NCI-H187 (cell line): ENCODE results near the gene NMUR2.
A peak's percentile ranks its signal among the peaks of the same experiment; 100 is the strongest.

Source experiments
- DNase-seq, 2 experiments: peaks; one replicate each; lab custom pipeline; 2025; lab: John Stamatoyannopoulos, UW

The NMUR2 gene

DNA sequence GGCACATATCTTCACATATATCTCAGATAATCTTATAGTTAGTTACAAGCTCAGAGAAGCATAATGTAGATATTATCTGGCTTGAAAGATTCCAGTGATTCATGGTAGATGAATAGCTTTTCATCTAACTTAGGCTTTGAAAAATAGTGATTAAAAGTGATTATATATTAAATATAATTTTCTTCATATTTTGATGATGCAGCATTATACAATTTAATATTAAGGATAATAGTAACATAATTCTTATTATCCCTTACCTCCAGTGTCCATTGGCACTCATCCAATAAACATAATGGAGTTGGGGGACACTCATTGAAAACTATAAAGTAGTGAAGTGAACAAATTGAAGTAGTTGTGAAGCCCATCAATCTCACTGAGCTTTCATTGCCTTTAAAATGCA lies 35.8 kb downstream of the NMUR2 start:
- no peak for DNase-seq

DNA sequence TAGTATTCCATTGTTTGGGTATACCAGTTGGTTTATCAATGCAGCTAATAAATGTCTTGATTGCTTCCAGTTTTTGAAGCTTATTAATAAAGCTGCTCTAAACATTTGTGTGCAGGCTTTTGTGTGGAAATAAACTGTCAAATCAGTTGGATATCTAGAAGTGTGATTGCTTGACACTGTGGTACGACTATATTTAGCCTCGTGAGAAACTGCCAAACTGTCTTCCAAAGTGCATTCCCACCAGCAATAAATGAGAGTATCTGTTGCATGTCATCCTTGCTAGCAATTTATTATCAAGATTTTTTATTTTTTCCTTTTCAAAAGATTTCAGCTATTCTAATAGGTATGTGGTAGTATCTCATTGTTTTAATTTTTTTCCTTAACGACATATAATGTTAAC lies 37.5 kb downstream of the NMUR2 start:
- DNase-seq, result no peak

DNA sequence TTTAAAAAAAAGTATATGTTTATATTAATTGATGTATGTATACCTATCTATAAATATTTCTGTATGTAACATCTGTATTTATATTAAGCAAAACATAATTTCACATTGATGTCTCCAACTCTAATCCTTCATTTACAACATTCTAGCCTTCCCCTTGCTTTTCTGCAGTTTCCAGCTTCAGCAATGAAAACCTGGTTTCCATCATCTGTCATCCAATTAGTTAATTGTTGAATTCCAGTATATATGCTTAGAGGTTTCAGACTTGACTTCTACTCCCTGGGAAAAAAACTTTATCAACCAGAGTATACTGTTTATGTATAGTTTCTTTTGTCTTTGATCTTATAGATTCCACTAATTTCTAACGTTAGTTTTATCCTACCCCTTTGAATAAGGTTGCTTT lies 38.4 kb downstream of the NMUR2 start:
- no peak for DNase-seq

DNA sequence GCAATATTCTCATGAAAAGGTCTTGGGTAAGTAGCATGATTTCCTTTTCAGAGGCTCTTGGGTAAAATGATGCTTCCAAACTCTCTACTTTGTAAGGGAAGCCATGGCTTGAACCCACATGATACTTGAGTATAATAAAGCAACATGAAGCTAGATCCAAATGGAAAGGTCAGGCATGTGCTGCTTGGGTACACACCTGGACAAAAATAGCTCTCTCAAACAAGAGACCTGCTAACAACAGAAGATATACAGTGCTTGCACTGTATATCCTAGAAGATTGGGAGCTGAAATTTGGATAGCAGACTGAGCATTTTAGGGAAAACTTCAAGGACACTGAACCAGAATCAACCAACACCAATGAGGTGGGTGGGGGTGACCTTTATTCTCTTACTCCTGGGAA lies 40.2 kb downstream of the NMUR2 start:
- DNase-seq, result no peak

DNA sequence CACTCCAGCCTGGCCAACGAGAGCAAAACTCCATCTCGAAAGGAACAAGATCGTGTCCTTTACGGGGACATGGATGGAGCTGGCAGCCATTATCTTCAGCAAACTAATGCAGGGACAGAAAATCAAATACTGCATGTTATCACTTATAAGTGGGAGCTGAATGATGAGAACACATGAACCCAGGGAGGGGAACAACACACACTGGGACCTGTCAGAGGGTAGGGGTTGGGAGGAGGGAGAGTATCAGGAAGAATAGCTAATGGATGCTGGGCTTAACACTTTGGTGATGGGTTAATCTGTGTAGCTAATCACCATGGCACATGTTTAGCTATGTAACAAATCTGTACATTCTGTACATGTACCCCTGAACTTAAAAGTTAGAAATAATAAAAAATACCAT lies 40.9 kb downstream of the NMUR2 start:
- no peak for DNase-seq

DNA sequence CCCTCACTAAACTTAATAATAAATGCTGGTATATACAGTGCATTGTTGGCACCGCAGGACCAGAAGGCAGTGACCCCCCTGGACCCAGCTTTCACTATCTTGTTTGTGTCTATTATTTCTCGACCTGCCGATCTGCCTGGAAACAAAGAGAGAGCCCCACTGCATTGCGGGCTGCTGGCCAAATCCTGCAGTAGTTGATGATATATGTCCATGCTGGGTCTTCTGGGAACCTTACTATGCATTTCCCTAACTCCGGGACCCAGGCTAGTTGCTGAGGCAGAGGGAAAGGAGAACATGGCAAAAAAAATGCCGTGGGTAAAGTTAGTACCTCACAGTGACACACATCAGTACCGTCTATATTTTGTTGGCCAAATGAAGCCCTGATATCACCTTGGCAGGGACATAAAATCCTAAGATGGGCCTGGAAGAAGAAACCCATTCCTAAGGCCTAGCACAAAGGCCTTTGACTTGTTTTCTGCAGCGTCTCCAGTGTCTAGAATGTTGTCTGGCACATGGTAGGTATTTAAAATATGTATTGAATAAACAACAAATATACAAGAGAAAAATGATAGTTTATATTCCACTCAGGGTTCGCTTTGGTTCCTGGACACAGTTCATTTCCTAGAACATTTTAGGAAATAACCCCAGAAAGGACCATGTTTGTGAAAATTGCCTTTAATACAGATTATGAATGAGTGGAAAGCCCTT lies 46.1 kb downstream of the NMUR2 start:
- DNase-seq, result no peak

DNA sequence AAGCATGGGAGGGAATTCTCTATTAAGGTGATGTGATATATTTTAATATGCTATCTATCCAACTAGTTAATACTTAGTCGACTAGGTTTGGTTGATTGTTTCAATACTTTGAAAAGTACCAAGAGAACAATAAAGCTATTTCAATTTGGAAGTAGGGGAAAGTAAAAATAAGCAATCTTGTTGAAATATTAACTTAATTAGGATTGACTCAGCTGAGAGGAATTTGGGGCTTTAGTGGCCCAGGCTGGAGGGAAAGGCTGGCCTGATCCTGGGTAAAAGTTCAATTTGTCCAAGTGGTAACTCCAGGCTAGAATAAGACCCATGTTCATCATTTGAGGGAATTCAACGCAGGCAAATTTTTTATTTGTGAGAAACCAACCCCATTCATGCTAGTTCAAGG lies 48.6 kb downstream of the NMUR2 start:
- no peak for DNase-seq

DNA sequence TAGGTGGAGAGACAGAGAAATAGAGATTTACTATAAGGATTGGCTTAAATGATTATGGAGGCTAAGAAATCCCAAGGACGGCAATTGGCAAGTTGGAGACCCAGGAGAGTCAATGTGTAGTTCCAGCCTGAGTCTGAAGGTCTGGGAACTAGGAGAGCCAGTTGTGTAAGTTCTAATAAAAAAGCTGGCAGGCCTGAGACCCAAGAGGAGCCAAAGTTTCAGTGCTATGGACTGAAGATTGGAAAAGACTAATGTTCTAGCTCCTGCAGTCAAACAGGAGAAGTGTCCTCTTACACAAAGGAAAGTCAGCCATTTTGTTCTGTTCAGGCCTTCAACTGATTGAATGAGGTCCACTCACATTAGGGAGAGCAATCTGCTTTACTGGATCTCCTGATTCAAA lies 50.0 kb downstream of the NMUR2 start:
- DNase-seq, result no peak

DNA sequence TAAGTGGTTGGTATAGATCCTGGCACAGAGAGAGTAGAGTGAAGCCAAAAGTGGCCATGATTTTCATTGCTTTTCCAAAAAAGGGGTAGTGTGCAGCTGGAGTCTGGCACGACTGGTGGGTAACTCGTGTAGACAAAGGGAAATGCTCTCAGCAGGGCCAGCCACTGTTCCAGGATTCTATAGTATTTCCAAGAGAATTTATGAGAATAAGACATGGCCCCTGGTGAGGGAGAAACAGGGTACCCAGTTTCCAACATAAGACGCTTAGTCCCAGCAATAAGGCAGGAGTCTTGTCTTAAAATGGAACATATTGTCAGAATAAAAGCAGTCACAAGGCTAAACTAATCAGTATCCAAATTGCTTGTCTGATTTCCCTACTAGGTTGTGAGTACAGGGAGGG lies 52.1 kb downstream of the NMUR2 start:
- DNase-seq, result no peak

DNA sequence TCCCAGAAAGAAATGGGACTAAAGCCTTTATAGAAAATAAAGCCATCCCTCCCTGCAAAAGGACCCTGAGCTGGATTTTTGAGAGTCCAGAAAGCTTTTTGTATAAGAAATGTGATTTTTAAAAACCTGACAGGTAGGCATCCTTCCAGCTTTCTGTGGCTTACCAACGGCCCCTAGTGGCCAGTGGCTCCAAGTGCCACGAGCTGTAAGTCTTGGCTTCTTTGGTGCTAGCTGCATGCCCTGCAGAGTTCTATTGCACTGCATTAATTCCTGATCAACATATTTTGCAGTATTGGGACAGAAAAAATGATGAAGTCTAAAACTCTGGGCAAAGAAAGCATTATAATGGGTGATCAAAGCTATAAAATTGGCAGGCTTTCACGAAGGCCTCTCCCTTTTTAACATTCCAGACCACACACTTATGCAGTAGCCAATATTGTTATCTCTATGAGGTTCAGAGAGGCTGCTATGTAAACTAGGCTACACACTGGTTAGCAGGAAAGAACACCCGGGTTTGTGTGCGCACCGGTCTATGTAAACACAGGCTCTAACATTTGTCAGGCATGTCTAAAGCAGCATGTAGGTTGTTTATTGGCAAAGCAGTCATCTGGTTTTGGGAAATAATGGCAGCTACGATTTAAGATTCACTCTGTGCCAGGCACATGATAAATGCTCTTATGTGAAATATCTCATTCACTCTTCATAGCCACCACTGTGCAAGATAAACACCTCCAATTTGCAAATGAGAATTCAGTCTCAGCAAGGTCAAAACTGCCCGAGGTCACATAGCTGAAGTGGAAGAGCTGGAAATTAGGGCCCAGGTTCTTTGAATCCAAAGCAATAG lies 55.2 kb downstream of the NMUR2 start:
- peak in 1 of 2 experiments; percentile 11 for DNase-seq
